Measurements from ENCODE around the gene UQCRC2.

DNA sequence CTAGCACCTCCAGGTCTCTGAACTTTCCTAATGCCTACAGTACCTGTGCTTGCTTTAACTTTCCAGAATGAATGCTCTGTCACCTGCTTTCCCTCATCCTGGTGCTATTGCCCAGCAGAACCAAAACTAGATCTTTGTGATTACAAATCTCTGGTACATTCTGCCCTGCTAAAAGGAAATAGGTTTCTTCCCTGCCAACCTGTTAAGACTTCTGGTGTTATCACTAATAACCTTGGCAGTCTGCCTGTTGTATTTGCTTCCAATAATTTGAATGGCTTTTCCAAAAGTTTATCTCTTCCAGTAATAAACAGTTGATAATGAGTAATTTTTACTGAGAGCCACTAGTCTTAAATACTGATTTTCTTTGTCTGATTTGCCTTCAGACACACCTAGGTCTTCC is 32.4 kb downstream of the UQCRC2 start:
- no peak for TF ChIP-seq KLF17 (tag by site-specific recombination; IDR thresholded peaks at IDR 0.05)
- no peak for TF ChIP-seq ZNF843 (tag by site-specific recombination; IDR thresholded peaks at IDR 0.05)
- TF ChIP-seq, protein P1, sequence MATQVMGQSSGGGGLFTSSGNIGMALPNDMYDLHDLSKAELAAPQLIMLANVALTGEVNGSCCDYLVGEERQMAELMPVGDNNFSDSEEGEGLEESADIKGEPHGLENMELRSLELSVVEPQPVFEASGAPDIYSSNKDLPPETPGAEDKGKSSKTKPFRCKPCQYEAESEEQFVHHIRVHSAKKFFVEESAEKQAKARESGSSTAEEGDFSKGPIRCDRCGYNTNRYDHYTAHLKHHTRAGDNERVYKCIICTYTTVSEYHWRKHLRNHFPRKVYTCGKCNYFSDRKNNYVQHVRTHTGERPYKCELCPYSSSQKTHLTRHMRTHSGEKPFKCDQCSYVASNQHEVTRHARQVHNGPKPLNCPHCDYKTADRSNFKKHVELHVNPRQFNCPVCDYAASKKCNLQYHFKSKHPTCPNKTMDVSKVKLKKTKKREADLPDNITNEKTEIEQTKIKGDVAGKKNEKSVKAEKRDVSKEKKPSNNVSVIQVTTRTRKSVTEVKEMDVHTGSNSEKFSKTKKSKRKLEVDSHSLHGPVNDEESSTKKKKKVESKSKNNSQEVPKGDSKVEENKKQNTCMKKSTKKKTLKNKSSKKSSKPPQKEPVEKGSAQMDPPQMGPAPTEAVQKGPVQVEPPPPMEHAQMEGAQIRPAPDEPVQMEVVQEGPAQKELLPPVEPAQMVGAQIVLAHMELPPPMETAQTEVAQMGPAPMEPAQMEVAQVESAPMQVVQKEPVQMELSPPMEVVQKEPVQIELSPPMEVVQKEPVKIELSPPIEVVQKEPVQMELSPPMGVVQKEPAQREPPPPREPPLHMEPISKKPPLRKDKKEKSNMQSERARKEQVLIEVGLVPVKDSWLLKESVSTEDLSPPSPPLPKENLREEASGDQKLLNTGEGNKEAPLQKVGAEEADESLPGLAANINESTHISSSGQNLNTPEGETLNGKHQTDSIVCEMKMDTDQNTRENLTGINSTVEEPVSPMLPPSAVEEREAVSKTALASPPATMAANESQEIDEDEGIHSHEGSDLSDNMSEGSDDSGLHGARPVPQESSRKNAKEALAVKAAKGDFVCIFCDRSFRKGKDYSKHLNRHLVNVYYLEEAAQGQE (tag by site-specific recombination; IDR thresholded peaks at IDR 0.05): no peak
- TF ChIP-seq, protein P2, sequence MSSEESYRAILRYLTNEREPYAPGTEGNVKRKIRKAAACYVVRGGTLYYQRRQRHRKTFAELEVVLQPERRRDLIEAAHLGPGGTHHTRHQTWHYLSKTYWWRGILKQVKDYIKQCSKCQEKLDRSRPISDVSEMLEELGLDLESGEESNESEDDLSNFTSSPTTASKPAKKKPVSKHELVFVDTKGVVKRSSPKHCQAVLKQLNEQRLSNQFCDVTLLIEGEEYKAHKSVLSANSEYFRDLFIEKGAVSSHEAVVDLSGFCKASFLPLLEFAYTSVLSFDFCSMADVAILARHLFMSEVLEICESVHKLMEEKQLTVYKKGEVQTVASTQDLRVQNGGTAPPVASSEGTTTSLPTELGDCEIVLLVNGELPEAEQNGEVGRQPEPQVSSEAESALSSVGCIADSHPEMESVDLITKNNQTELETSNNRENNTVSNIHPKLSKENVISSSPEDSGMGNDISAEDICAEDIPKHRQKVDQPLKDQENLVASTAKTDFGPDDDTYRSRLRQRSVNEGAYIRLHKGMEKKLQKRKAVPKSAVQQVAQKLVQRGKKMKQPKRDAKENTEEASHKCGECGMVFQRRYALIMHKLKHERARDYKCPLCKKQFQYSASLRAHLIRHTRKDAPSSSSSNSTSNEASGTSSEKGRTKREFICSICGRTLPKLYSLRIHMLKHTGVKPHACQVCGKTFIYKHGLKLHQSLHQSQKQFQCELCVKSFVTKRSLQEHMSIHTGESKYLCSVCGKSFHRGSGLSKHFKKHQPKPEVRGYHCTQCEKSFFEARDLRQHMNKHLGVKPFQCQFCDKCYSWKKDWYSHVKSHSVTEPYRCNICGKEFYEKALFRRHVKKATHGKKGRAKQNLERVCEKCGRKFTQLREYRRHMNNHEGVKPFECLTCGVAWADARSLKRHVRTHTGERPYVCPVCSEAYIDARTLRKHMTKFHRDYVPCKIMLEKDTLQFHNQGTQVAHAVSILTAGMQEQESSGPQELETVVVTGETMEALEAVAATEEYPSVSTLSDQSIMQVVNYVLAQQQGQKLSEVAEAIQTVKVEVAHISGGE (tag by site-specific recombination; conservative IDR thresholded peaks at IDR 0.05; ENCODE audit: low read depth): no peak
- no peak for TF ChIP-seq ZNF274 (IDR thresholded peaks at IDR 0.05; ENCODE audit: low read length)
- TF ChIP-seq ZNF274 (tag by site-specific recombination; IDR thresholded peaks at IDR 0.05; ENCODE audit: borderline replicate concordance): no peak
- TF ChIP-seq CTCF (tag by site-specific recombination; IDR thresholded peaks at IDR 0.05): no peak
- no peak for TF ChIP-seq ZNF140 (tag by site-specific recombination; IDR thresholded peaks at IDR 0.05)
- TF ChIP-seq, protein P3, sequence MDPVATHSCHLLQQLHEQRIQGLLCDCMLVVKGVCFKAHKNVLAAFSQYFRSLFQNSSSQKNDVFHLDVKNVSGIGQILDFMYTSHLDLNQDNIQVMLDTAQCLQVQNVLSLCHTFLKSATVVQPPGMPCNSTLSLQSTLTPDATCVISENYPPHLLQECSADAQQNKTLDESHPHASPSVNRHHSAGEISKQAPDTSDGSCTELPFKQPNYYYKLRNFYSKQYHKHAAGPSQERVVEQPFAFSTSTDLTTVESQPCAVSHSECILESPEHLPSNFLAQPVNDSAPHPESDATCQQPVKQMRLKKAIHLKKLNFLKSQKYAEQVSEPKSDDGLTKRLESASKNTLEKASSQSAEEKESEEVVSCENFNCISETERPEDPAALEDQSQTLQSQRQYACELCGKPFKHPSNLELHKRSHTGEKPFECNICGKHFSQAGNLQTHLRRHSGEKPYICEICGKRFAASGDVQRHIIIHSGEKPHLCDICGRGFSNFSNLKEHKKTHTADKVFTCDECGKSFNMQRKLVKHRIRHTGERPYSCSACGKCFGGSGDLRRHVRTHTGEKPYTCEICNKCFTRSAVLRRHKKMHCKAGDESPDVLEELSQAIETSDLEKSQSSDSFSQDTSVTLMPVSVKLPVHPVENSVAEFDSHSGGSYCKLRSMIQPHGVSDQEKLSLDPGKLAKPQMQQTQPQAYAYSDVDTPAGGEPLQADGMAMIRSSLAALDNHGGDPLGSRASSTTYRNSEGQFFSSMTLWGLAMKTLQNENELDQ (tag by site-specific recombination; IDR thresholded peaks at IDR 0.05; ENCODE audit: low read depth): no peak
- no peak for TF ChIP-seq ZNF138 (tag by site-specific recombination; IDR thresholded peaks at IDR 0.05; ENCODE audit: borderline replicate concordance)
- TF ChIP-seq ZNF19 (tag by site-specific recombination; IDR thresholded peaks at IDR 0.05; ENCODE audit: low read depth): no peak
- TF ChIP-seq ZNF24 (tag by site-specific recombination; IDR thresholded peaks at IDR 0.05): no peak
- TF ChIP-seq, protein P4, sequence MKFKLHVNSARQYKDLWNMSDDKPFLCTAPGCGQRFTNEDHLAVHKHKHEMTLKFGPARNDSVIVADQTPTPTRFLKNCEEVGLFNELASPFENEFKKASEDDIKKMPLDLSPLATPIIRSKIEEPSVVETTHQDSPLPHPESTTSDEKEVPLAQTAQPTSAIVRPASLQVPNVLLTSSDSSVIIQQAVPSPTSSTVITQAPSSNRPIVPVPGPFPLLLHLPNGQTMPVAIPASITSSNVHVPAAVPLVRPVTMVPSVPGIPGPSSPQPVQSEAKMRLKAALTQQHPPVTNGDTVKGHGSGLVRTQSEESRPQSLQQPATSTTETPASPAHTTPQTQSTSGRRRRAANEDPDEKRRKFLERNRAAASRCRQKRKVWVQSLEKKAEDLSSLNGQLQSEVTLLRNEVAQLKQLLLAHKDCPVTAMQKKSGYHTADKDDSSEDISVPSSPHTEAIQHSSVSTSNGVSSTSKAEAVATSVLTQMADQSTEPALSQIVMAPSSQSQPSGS (tag by site-specific recombination; IDR thresholded peaks at IDR 0.05; ENCODE audit: low read depth): no peak
